A673 (cell line): ENCODE results near the gene NUDT2. TPM values are rescaled to one million over a fixed set of nuclear protein-coding genes. Genes with fewer than 3 reads are reported as not detected.

ENCODE experiments used
- BruUV-seq: library from RNA; stranded (reverse); fragments of 400-500 nt; replicated peaks from 2 replicates; lab custom pipeline; 2021; lab: Mats Ljungman, UMichigan
- CTCF ChIA-PET: fragments of 300-600 bp; sonication (Branson Sonifier 250); formaldehyde crosslinking; loops from one replicate; lab custom pipeline; 2022; ENCODE audit warnings: antibody characterized with exemption; lab: Charles Lee
- POLR2A ChIA-PET: fragments of 300-600 bp; sonication (Branson Sonifier 250); formaldehyde crosslinking; loops from one replicate; lab custom pipeline; 2022; ENCODE audit warnings: antibody characterized with exemption; ENCODE audit not compliant: low non-redundant PET; lab: Charles Lee
- DNase-seq: peaks from one replicate; pipeline ENCODE4 v3.0.0-alpha.2; 2015; ENCODE audit warnings: low spot score
- H3K27ac ChIP-seq: fragments of 200-600 bp; sonication (generic); 2 replicates; pipeline ENCODE4 v1.5.1; 2016; ENCODE audit warnings: mixed run types, low read depth, mild to moderate bottlenecking, mixed read lengths, antibody characterized with exemption, low read length; ENCODE audit not compliant: poor library complexity, severe bottlenecking
- H3K27me3 ChIP-seq: fragments of 200-600 bp; sonication (generic); replicated peaks from 2 replicates; pipeline ENCODE4 v1.6.1; 2017; ENCODE audit warnings: mixed run types, low read depth, mild to moderate bottlenecking, mixed read lengths, antibody characterized with exemption, low read length; ENCODE audit not compliant: insufficient read depth, poor library complexity
- H3K36me3 ChIP-seq: fragments of 200-600 bp; sonication (generic); 2 replicates; pipeline ENCODE4 v1.6.1; 2016; ENCODE audit warnings: mixed run types, mild to moderate bottlenecking, mixed read lengths, antibody characterized with exemption, low read length; ENCODE audit not compliant: insufficient read depth, poor library complexity, severe bottlenecking
- H3K4me1 ChIP-seq: fragments of 200-600 bp; sonication (generic); 2 replicates; pipeline ENCODE4 v1.6.1; 2017; ENCODE audit warnings: mixed run types, mild to moderate bottlenecking, mixed read lengths, antibody characterized with exemption, low read length; ENCODE audit not compliant: insufficient read depth, poor library complexity, severe bottlenecking
- H3K4me3 ChIP-seq: fragments of 200-600 bp; sonication (generic); 2 replicates; pipeline ENCODE4 v1.5.1; 2016; ENCODE audit warnings: low read depth, mixed run types, mild to moderate bottlenecking, mixed read lengths, low read length; ENCODE audit not compliant: poor library complexity, severe bottlenecking
- H3K9me3 ChIP-seq: fragments of 200-600 bp; sonication (generic); 2 replicates; pipeline ENCODE4 v1.6.1; 2016; ENCODE audit warnings: mixed run types, low read depth, mild to moderate bottlenecking, mixed read lengths, antibody characterized with exemption, low read length; ENCODE audit not compliant: poor library complexity, severe bottlenecking
- EZH2 ChIP-seq: fragments of 200-600 bp; sonication (generic); IDR thresholded peaks from 2 replicates; pipeline ENCODE4 v1.6.1; 2017; ENCODE audit warnings: borderline replicate concordance, low read depth, mild to moderate bottlenecking, mixed read lengths, antibody characterized with exemption, low read length; ENCODE audit not compliant: poor library complexity, severe bottlenecking
- intact Hi-C: fragments of 100-400 bp; cut with micrococcal nuclease; formaldehyde crosslinking; loops from one replicate; pipeline ENCODE4 v1.10.0; 2022; ENCODE audit not compliant: unreplicated experiment
- total RNA-seq: library from RNA; stranded (reverse); gene quantifications from 2 replicates; pipeline ENCODE4 v1.2.3, GENCODE V29; 2021
- TF ChIP-seq, protein P1 (sequence below): fragments of 300-800, 200-600 bp; sonication (generic); conservative IDR thresholded peaks from 2 replicates; pipeline ENCODE4 v1.5.1; 2017; ENCODE audit warnings: low read depth, mild to moderate bottlenecking, antibody characterized with exemption, low read length, moderate library complexity, mixed read lengths

Gene NUDT2
- total RNA-seq, 1 experiment from 2014 or later: 19.1 TPM

DNA sequence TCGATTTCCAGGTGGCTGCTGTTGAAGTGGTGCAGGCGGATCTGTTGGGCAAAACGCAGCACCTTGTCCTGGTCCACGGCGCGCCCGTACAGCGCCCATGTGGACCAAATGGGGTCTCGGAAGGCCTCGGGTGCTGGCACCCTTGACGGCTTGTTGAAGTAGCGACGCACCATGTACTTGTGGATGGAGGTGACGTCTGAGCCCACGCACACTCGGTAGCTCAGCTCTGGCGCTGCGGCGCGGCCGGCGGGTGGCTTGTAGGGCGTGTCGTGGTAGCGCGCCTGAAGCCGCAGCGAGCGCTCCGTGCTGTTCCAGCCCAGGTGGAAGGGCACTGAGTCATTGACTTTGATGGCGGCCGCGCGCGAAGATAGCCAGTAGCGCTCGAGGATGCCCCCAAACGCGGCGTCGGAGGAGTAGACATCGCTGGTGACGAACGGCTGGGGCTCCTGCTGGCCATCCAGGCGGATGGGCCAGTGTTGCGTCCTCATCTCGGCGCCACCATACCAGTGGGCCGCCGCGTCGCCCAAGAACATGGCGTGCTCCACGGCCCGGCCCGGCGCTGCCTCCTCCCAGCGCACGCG lies 42.6 kb downstream of the NUDT2 start:
- no TSS peak for BruUV-seq
- CTCF ChIA-PET: no interaction called here
- H3K4me1 ChIP-seq: peaks cover 19% of the 10 kb centered on the region
- H3K36me3 ChIP-seq: no peaks in the 10 kb centered on the region
- TF ChIP-seq EZH2: no peak
- TF ChIP-seq, protein P1, sequence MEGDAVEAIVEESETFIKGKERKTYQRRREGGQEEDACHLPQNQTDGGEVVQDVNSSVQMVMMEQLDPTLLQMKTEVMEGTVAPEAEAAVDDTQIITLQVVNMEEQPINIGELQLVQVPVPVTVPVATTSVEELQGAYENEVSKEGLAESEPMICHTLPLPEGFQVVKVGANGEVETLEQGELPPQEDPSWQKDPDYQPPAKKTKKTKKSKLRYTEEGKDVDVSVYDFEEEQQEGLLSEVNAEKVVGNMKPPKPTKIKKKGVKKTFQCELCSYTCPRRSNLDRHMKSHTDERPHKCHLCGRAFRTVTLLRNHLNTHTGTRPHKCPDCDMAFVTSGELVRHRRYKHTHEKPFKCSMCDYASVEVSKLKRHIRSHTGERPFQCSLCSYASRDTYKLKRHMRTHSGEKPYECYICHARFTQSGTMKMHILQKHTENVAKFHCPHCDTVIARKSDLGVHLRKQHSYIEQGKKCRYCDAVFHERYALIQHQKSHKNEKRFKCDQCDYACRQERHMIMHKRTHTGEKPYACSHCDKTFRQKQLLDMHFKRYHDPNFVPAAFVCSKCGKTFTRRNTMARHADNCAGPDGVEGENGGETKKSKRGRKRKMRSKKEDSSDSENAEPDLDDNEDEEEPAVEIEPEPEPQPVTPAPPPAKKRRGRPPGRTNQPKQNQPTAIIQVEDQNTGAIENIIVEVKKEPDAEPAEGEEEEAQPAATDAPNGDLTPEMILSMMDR: no peak
- intact Hi-C loops: no loop called here
- no peak for DNase-seq
- no peaks in the 10 kb centered on the region for H3K9me3 ChIP-seq
- POLR2A ChIA-PET: no interaction called here
- no peak overlapping the region for H3K27ac ChIP-seq
- H3K27me3 ChIP-seq: no peaks in the 10 kb centered on the region
- H3K4me3 ChIP-seq: no peak overlapping the region

DNA sequence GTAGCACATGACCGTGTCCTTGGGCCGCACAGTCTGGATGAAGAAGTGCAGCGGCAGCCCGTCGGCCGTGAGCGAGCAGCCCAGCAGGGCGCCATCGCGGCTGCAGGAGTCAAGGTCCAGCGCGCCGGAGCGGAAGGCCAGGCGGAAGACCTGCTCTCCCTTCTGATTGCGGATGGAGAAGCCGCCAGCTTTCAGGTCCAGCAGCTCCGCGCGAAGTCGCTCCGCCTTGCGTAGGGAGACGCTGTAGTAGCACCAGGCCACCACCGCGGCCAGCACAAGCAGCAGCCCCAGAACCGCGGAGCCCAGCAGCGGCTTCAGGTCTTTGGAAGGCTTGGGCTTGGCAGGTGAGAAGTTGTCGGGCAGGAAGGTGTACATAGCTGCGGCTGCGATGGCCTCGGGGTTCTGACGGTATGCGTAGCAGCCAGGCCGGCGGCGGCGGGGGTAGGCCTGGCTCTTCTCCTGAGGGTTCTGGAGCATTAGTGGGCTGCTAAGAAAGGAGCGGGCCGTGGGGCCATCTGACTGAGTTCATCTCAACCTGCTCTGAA lies 43.2 kb downstream of the NUDT2 start:
- CTCF ChIA-PET: no interaction called here
- Histone ChIP-seq H3K4me1 (peaks cover 19% of the 10 kb centered on the region), H3K4me3 (no peak overlapping the region), H3K9me3 (no peaks in the 10 kb centered on the region), H3K27me3 (no peaks in the 10 kb centered on the region), H3K36me3 (no peaks in the 10 kb centered on the region), H3K27ac (no peak overlapping the region)
- BruUV-seq: no TSS peak
- TF ChIP-seq, protein P1: no peak
- no peak for TF ChIP-seq EZH2
- intact Hi-C loops: no loop called here
- POLR2A ChIA-PET: no interaction called here
- no peak for DNase-seq

DNA sequence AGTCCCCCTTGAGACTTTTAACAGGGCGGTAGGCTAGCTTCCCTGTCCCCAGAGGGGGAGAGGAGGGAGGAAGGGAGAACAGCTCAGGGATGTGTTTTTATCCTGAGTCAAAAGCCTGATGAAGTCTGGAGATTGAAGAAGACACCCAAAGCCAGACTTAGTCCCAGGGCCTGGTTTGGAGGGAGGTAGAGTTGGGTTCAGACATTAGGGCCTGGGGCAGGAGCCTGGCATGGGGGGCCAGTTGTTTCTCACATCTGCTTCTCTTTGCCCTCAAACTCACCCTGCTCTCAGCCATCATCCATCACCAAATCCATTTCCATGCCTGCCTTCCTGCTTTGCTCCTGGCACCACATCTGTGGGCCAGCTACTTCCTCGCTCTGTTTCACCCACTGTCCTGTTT lies 44.4 kb downstream of the NUDT2 start:
- intact Hi-C loops: no loop called here
- no peak for DNase-seq
- ChIA-PET POLR2A (no interaction called here), CTCF (no interaction called here)
- Histone ChIP-seq H3K4me3 (no peak overlapping the region), H3K4me1 (peaks cover 19% of the 10 kb centered on the region), H3K36me3 (no peaks in the 10 kb centered on the region), H3K9me3 (no peaks in the 10 kb centered on the region), H3K27ac (no peak overlapping the region), H3K27me3 (no peaks in the 10 kb centered on the region)
- TF ChIP-seq EZH2: no peak
- TF ChIP-seq, protein P1: no peak
- BruUV-seq: no TSS peak
